Measurements from ENCODE around the gene SSUH2.

Gene SSUH2

GRCh38 chr3:8647137-8647985, 2.8 kb upstream of the SSUH2 start:
- TF ChIP-seq ZFX (IDR thresholded peaks at IDR 0.05) = no peak
- TF ChIP-seq CTCF (conservative IDR thresholded peaks at IDR 0.05) = no peak
- no peak overlapping the region for H3K27ac ChIP-seq

GRCh38 chr3:8646313-8646938, 1.8 kb upstream of the SSUH2 start:
- TF ChIP-seq ZFX (IDR thresholded peaks at IDR 0.05) = no peak
- no peak for TF ChIP-seq CTCF (conservative IDR thresholded peaks at IDR 0.05)

GRCh38 chr3:8645712-8646111, 1.1 kb upstream of the SSUH2 start:
- H3K27ac ChIP-seq = no peak overlapping the region
- TF ChIP-seq CTCF (conservative IDR thresholded peaks at IDR 0.05) = no peak
- no peak for TF ChIP-seq ZFX (IDR thresholded peaks at IDR 0.05)

More at GRCh38 chr3:8646313-8646938, 1.8 kb upstream of the SSUH2 start:
- H3K27ac ChIP-seq = no peak overlapping the region

GRCh38 chr3:8643693-8644365, 769 bp downstream of the SSUH2 start:
- no peak for TF ChIP-seq ZFX (IDR thresholded peaks at IDR 0.05)
- TF ChIP-seq CTCF (conservative IDR thresholded peaks at IDR 0.05) = no peak
- no peak overlapping the region for H3K27ac ChIP-seq

- TF ChIP-seq ZFX (IDR thresholded peaks at IDR 0.05) (no peak), CTCF (conservative IDR thresholded peaks at IDR 0.05) (no peak)
- no peak overlapping the region for H3K27ac ChIP-seq
These were observed 2.6 kb downstream of the SSUH2 start for GRCh38 chr3:8642001-8642400.

- TF ChIP-seq ZFX (IDR thresholded peaks at IDR 0.05) = no peak
- no peak for TF ChIP-seq CTCF (conservative IDR thresholded peaks at IDR 0.05)
- H3K27ac ChIP-seq = no peak overlapping the region
These were observed 3.1 kb downstream of the SSUH2 start for GRCh38 chr3:8641472-8641871.

GRCh38 chr3:8640223-8640622, 4.4 kb downstream of the SSUH2 start:
- no peak for TF ChIP-seq CTCF (conservative IDR thresholded peaks at IDR 0.05)
- TF ChIP-seq ZFX (IDR thresholded peaks at IDR 0.05) = no peak
- no peak overlapping the region for H3K27ac ChIP-seq

All from C4-2B (cell line).